ENCODE results near the gene KIRREL3.

GRCh38 chr11:126485986-126486635, 514.5 kb downstream of the KIRREL3 start:
- TF ChIP-seq, protein P1, sequence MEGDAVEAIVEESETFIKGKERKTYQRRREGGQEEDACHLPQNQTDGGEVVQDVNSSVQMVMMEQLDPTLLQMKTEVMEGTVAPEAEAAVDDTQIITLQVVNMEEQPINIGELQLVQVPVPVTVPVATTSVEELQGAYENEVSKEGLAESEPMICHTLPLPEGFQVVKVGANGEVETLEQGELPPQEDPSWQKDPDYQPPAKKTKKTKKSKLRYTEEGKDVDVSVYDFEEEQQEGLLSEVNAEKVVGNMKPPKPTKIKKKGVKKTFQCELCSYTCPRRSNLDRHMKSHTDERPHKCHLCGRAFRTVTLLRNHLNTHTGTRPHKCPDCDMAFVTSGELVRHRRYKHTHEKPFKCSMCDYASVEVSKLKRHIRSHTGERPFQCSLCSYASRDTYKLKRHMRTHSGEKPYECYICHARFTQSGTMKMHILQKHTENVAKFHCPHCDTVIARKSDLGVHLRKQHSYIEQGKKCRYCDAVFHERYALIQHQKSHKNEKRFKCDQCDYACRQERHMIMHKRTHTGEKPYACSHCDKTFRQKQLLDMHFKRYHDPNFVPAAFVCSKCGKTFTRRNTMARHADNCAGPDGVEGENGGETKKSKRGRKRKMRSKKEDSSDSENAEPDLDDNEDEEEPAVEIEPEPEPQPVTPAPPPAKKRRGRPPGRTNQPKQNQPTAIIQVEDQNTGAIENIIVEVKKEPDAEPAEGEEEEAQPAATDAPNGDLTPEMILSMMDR (IDR thresholded peaks at IDR 0.05): no peak
- TF ChIP-seq POLR2A (IDR thresholded peaks at IDR 0.05): no peak

Data from esophagus squamous epithelium (tissue), 4 donors.